ENCODE data around the gene NPAS4.

GRCh38 chr11:66473167-66473566 lies 52.3 kb downstream of the NPAS4 start:
- TF ChIP-seq CTCF (IDR thresholded peaks at IDR 0.05; ENCODE audit: borderline replicate concordance, extremely low read depth, low read length, poor library complexity, severe bottlenecking) (no peak), EZH2 (IDR thresholded peaks at IDR 0.05; ENCODE audit: borderline replicate concordance, low read depth, low read length, severe bottlenecking) (no peak)
